Measurements from ENCODE around the gene DQX1. TPM values are rescaled to one million over a fixed set of nuclear protein-coding genes. Genes with fewer than 3 reads are reported as not detected.
A peak's percentile ranks its signal among the peaks of the same experiment; 100 is the strongest.

DQX1 gene
- total RNA-seq, 1 donor from 2014 or later: 0.68 TPM

DNA sequence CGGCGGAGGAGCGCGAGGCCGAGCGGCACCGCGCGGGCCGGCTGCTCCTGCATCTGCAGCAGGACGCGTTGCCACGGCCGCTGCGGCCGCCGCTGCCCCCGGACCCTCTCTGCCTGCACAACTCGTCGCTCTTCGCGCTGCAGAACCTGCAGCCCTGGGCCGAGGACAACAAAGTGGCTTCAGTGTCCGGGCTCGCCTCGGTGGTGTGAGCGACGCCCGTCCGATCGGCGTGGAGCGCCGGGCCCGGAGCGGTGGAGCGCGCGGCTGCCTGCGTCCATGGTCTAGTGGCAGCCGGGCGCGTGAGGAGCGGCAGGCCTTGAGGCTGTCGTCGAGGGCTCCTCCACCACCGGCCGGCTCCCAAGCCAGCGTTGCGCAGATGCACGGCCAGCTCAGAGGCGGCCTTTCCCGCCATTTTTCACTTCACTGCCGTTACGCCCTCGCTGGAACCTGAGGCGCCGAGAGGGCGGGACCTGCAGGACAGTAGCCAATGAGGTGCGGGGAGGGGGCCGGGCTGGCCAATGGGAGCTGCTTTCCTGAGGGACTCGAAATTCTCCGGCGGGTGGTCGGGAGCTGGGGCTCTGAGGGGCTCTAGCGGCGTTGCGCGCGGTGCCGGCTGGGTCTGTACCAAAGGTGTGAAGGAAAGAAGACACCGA, 9.9 kb downstream of the DQX1 start:
- H3K9me3 Mint-ChIP-seq: peaks cover 7% of the 10 kb centered on the region
- H3K36me3 Mint-ChIP-seq (ENCODE audit: low read depth): peaks cover 9% of the 10 kb centered on the region
- H3K4me1 Mint-ChIP-seq: peaks cover 21% of the 10 kb centered on the region
- H3K4me3 Mint-ChIP-seq: peak overlapping the region; percentile 79
- peak; percentile 93 for DNase-seq
- H3K27me3 Mint-ChIP-seq: peaks cover 81% of the 10 kb centered on the region
- intact Hi-C loops (cut with micrococcal nuclease): loop anchor here (1.0 kb wide), 1 partner anchor 17 kb away; the partner anchor contains the start of gene LBX2
- no peak overlapping the region for H3K27ac Mint-ChIP-seq

DNA sequence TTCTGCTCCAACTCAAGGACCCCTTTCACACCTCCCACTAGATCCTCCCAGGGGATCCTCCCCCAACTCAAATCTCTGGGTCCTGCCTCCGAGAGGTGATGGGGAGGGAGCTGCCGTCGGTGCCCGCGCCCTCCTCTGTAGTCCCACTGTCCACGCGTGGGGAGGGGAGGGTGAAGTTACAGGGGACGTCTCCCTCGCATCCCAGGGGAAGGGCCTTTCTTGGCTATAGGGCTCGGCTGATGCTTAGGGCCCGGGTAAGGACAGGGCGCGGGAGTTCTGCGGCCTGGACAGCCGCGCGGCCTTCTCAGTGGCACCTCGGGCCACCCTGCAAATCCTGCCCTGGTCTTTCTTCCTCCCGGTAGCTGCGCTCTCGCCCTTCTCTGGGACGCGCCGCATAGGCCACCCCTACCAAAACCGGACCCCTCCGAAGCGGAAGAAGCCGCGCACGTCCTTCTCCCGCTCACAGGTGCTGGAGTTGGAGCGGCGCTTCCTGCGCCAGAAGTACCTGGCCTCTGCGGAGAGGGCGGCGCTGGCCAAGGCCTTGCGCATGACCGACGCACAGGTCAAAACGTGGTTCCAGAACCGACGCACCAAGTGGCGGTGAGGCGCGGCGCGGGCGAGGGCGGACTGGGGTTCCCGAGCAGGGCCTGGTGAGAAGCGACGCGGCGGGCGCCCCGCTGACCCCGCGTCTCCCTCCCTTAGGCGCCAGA, 10.6 kb downstream of the DQX1 start:
- intact Hi-C loops (cut with micrococcal nuclease): loop anchor here (1.0 kb wide), 1 partner anchor 16 kb away; the partner anchor contains the start of gene LBX2
- peak overlapping the region; percentile 72 for H3K27ac Mint-ChIP-seq

GRCh38 chr2:74514368-74515270, 11.4 kb downstream of the DQX1 start, which contains the start of gene TLX2:
Gene TLX2, plus strand, starts transcription at chr2:74514450. Its CDS starts 357 bp downstream, at chr2:74514807.
- DNase-seq: peak; percentile 70
- Mint-ChIP-seq H3K27ac (peak within 1 kb of the TSS; percentile 72), H3K4me1 (peaks cover 29% of the 10 kb centered on the region), H3K36me3 (ENCODE audit: low read depth) (peaks cover 9% of the 10 kb centered on the region), H3K9me3 (peaks cover 7% of the 10 kb centered on the region), H3K4me3 (peak within 1 kb of the TSS; percentile 81), H3K27me3 (peaks cover 77% of the 10 kb centered on the region)
- intact Hi-C loops (cut with micrococcal nuclease): loop anchor here (1.0 kb wide), 2 partner anchors 11 to 15 kb away; partner anchors contain the start of gene LBX2

More for the DNA sequence above, 10.6 kb downstream of the DQX1 start:
- peaks cover 7% of the 10 kb centered on the region for H3K9me3 Mint-ChIP-seq
- peaks cover 25% of the 10 kb centered on the region for H3K4me1 Mint-ChIP-seq
- DNase-seq: peak; percentile 68
- H3K27me3 Mint-ChIP-seq: peaks cover 80% of the 10 kb centered on the region
- peak overlapping the region; percentile 81 for H3K4me3 Mint-ChIP-seq
- peaks cover 9% of the 10 kb centered on the region for H3K36me3 Mint-ChIP-seq (ENCODE audit: low read depth)

- Mint-ChIP-seq H3K4me3 (peak overlapping the region; percentile 67), H3K27ac (no peak overlapping the region), H3K36me3 (ENCODE audit: low read depth) (peaks cover 9% of the 10 kb centered on the region), H3K27me3 (peaks cover 73% of the 10 kb centered on the region), H3K4me1 (peaks cover 30% of the 10 kb centered on the region), H3K9me3 (peaks cover 7% of the 10 kb centered on the region)
- DNase-seq: peak; percentile 79
- intact Hi-C loops (cut with micrococcal nuclease): loop anchor here (1.0 kb wide), 1 partner anchor 10 kb away; no protein-coding TSS in a partner anchor
These were observed 12.2 kb downstream of the DQX1 start for GRCh38 chr2:74513605-74514367.

DNA sequence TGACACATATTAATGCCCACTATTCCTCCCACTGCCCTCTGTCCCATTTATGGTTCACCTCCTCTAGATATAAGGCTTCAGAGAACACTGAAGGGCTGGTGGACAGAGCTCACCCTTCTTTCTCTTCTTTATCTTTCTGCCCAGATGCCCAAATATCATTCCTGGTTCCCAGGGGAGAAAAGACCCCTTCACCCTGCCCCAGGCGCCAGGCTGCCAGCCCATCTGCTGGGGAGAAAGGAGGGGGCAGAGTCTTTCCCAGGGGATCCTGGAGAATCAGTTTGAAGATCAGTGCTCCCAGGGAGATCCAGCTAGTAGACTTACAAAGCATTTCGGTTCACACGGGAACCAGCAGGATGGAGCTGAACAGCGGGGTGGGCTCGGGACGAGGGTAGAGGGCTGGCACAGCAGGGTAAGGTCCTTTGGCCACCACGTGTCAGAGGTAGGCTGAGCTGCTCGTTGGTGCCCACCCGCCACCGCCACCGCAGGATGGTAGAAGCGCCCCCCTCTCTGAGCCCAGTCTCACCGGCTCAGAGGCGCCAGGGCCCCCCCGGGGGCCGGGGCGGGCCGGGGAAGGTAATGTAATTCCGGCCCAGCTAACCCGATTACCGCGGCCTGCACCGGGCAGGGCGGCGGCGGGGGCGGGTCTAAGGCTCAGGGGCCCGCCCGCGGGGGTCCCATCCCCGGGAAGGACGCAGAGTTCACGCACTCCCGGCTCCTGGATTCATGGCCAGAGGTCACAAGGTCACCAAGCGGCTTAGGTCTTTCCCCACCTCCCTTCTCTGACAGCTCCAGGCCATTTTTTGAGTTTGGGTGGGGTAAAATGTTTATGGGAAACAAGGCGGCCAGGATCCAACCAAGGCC, 13.1 kb downstream of the DQX1 start:
- Mint-ChIP-seq H3K4me1 (peaks cover 37% of the 10 kb centered on the region), H3K27ac (no peak overlapping the region), H3K27me3 (peaks cover 65% of the 10 kb centered on the region), H3K36me3 (ENCODE audit: low read depth) (peaks cover 9% of the 10 kb centered on the region), H3K9me3 (peaks cover 7% of the 10 kb centered on the region), H3K4me3 (peak overlapping the region; percentile 67)
- DNase-seq: no peak
- intact Hi-C loops (cut with micrococcal nuclease): no loop called here

DNA sequence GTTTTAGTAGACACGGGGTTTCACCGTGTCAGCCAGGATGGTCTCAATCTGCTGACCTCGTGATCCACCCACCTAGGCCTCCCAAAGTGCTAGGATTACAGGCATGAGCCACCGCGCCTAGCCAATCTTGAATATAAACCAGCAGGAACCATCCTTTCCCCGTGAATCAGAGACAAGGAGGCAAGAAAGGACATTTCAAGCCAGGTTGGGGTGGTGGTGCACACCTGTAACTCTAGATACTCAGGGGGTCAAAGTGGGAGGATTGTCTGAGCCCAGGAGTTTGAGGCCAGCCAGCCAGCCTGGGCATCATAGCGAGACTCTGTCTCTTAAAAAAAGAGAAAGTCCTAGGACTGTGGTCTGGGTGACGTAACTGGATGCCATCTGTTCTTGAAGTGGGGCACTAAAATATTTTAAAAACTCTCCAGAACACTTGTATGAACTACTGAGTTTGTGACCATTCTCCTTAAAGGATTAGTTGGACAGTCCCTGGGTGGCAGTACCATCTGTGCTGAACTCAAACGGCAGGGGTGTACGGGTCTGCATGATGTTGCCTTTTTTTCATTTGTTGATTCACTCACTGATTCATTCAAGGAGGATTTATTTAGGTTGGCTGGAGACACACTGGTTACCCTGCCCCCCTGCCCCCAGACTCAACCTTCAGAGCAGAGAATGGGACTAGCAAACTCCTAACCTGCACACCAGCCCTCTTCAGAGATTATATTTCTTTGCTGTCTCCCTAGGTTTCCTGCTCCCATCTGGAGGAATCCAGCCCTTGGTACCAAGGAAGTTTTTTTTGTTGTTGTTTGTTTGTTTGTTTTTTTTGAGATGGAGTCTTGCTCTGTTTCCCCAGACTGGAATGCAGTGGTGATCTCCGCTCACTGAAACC, 14.7 kb downstream of the DQX1 start:
- DNase-seq: no peak
- Mint-ChIP-seq H3K4me1 (peaks cover 40% of the 10 kb centered on the region), H3K27me3 (peaks cover 50% of the 10 kb centered on the region), H3K36me3 (ENCODE audit: low read depth) (peaks cover 11% of the 10 kb centered on the region), H3K9me3 (peaks cover under 1% of the 10 kb centered on the region), H3K4me3 (no peak overlapping the region), H3K27ac (no peak overlapping the region)
- intact Hi-C loops (cut with micrococcal nuclease): no loop called here

GRCh38 chr2:74510272-74510671, 15.8 kb downstream of the DQX1 start:
- Mint-ChIP-seq H3K27me3 (peaks cover 43% of the 10 kb centered on the region), H3K36me3 (ENCODE audit: low read depth) (peaks cover 17% of the 10 kb centered on the region), H3K4me3 (no peak overlapping the region), H3K27ac (no peak overlapping the region), H3K4me1 (peaks cover 46% of the 10 kb centered on the region), H3K9me3 (no peaks in the 10 kb centered on the region)
- intact Hi-C loops (cut with micrococcal nuclease): no loop called here
- DNase-seq: no peak

GRCh38 chr2:74507926-74508520, 18.0 kb downstream of the DQX1 start:
- H3K4me3 Mint-ChIP-seq: peak overlapping the region; percentile 95
- peaks cover 28% of the 10 kb centered on the region for H3K36me3 Mint-ChIP-seq (ENCODE audit: low read depth)
- peak overlapping the region; percentile 99 for H3K27ac Mint-ChIP-seq
- H3K4me1 Mint-ChIP-seq: peaks cover 59% of the 10 kb centered on the region
- no peaks in the 10 kb centered on the region for H3K9me3 Mint-ChIP-seq
- intact Hi-C loops (cut with micrococcal nuclease): no loop called here
- DNase-seq: peak; percentile 74
- H3K27me3 Mint-ChIP-seq: peaks cover 33% of the 10 kb centered on the region

- Mint-ChIP-seq H3K27me3 (peaks cover 32% of the 10 kb centered on the region), H3K4me1 (peaks cover 62% of the 10 kb centered on the region), H3K4me3 (peak within 1 kb of the TSS; percentile 95)
These were observed 18.7 kb downstream of the DQX1 start, which contains the start of gene PCGF1 for GRCh38 chr2:74507145-74507925. Gene PCGF1, minus strand, starts transcription at chr2:74507695. Its CDS starts 27 bp downstream, at chr2:74507668.

GRCh38 chr2:74505448-74506246, 20.4 kb downstream of the DQX1 start:
- no peak overlapping the region for H3K27ac Mint-ChIP-seq
- intact Hi-C loops (cut with micrococcal nuclease): no loop called here
- DNase-seq: no peak
- H3K27me3 Mint-ChIP-seq: peaks cover 36% of the 10 kb centered on the region
- H3K4me3 Mint-ChIP-seq: peak overlapping the region; percentile 58
- peaks cover 36% of the 10 kb centered on the region for H3K36me3 Mint-ChIP-seq (ENCODE audit: low read depth)
- H3K9me3 Mint-ChIP-seq: no peaks in the 10 kb centered on the region
- H3K4me1 Mint-ChIP-seq: peaks cover 65% of the 10 kb centered on the region

More at GRCh38 chr2:74507145-74507925, 18.7 kb downstream of the DQX1 start, which contains the start of gene PCGF1:
- Mint-ChIP-seq H3K36me3 (ENCODE audit: low read depth) (peaks cover 28% of the 10 kb centered on the region), H3K9me3 (no peaks in the 10 kb centered on the region), H3K27ac (peak within 1 kb of the TSS; percentile 99)
- intact Hi-C loops (cut with micrococcal nuclease): no loop called here
- peak; percentile 100 for DNase-seq
